K562 (cell line): ENCODE measurements around the gene GGA3. TPM values are rescaled to one million over a fixed set of nuclear protein-coding genes. Genes with fewer than 3 reads are reported as not detected.

Experiments
- ATAC-seq: fragments of 200-7000 bp; cut with Tn5 transposase; 3 replicates; pipeline ENCODE4 v1.9.1; 2020; ENCODE audit warnings: moderate library complexity
- BruUV-seq: library from RNA; stranded (reverse); fragments of 400-500 nt; replicated peaks from 2 replicates; lab custom pipeline; 2021; lab: Mats Ljungman, UMichigan
- CTCF ChIA-PET: fragments of 300-600 bp; formaldehyde crosslinking; extraction: SDS; loops from one replicate; lab custom pipeline; 2021; ENCODE audit warnings: low intra/inter-chr PET ratio; lab: Yijun Ruan, JAX
- POLR2A ChIA-PET: fragments of 300-600, 350-650 bp; sonication (Branson Sonifier 250); formaldehyde crosslinking; extraction: SDS; loops from one replicate; lab custom pipeline; 2021; ENCODE audit warnings: antibody characterized with exemption, inconsistent platforms; lab: Yijun Ruan, JAX
- DNase-seq, 4 experiments: peaks; one replicate each; pipeline versions ENCODE4 v3.0.0 to v3.0.0-alpha.2; 2011 to 2018; ENCODE audit warnings: low spot score in 3 of 4, mixed read lengths in 3 of 4; ENCODE audit errors: extremely low read depth in 1 of 4
- FAIRE-seq: peaks from 2 replicates; lab custom pipeline; 2011; peaks lifted over from hg19 to GRCh38; lab: Jason Lieb, UNC
- H2AFZ ChIP-seq: 2 replicates; pipeline ENCODE4 v1.6.0; 2011; ENCODE audit warnings: low read depth, low read length, control low read depth, inconsistent platforms
- H3K27ac ChIP-seq: fragments of 200-600 bp; 3 replicates; pipeline ENCODE4 v1.8.0; 2011; ENCODE audit warnings: low read depth, mild to moderate bottlenecking, control low read depth, inconsistent platforms, low read length, moderate library complexity, mixed read lengths; ENCODE audit errors: extremely low read depth
- H3K27me3 ChIP-seq, 2 experiments: fragments of 300-600 bp in 1 of 2; 2 replicates in 1 of 2; 3 replicates in 1 of 2; pipeline versions ENCODE4 v1.6.0 to v1.8.0; 2011; ENCODE audit warnings: inconsistent platforms in 2 of 2, low read length in 2 of 2, mild to moderate bottlenecking in 1 of 2, mixed read lengths in 1 of 2, moderate library complexity in 1 of 2; ENCODE audit not compliant: control insufficient read depth in 2 of 2, insufficient read depth in 2 of 2
- H3K36me3 ChIP-seq: fragments of 300-600 bp; 3 replicates; pipeline ENCODE4 v1.8.0; 2011; ENCODE audit warnings: mild to moderate bottlenecking, low read length, inconsistent platforms; ENCODE audit not compliant: control insufficient read depth, insufficient read depth
- H3K4me1 ChIP-seq, 2 experiments: fragments of 200-600 bp in 1 of 2; replicated peaks in 1 of 2; 2 replicates in 1 of 2; 3 replicates in 1 of 2; pipeline versions ENCODE4 v1.5.1 to v1.8.0; 2011; ENCODE audit warnings: inconsistent platforms in 2 of 2, low read length in 2 of 2, mild to moderate bottlenecking in 1 of 2, mixed read lengths in 1 of 2, moderate library complexity in 1 of 2; ENCODE audit not compliant: control insufficient read depth in 2 of 2, insufficient read depth in 2 of 2
- H3K4me2 ChIP-seq: 2 replicates; pipeline ENCODE4 v1.6.1; 2011; ENCODE audit warnings: low read length, control low read depth, inconsistent platforms, mixed read lengths; ENCODE audit not compliant: insufficient read depth
- H3K4me3 ChIP-seq: fragments of 200-600 bp; sonication (generic), shearing (Covaris generic); 2 replicates; pipeline ENCODE4 v1.5.1; 2016; ENCODE audit warnings: control low read depth, inconsistent platforms
- H3K79me2 ChIP-seq: fragments of 200-600 bp; 3 replicates; pipeline ENCODE4 v1.8.0; 2011; ENCODE audit warnings: low read length, inconsistent platforms; ENCODE audit not compliant: control insufficient read depth, insufficient read depth
- H3K9ac ChIP-seq, 2 experiments: 2 replicates each; pipeline versions ENCODE4 v1.6.0 to v1.6.1; 2011; ENCODE audit warnings: low read depth in 2 of 2, low read length in 2 of 2, control low read depth in 1 of 2, inconsistent platforms in 1 of 2, mild to moderate bottlenecking in 1 of 2, mixed read lengths in 1 of 2; ENCODE audit not compliant: insufficient read depth in 1 of 2
- H3K9me1 ChIP-seq: one replicate; pipeline ENCODE4 v1.6.0; 2011; ENCODE audit warnings: inconsistent platforms, mild to moderate bottlenecking, low read length, moderate library complexity; ENCODE audit not compliant: control insufficient read depth, insufficient read depth
- H3K9me3 ChIP-seq: replicated peaks from 2 replicates; pipeline ENCODE4 v1.5.1; 2011; ENCODE audit warnings: low read depth, low read length, inconsistent platforms; ENCODE audit not compliant: control insufficient read depth, insufficient read depth
- H4K20me1 ChIP-seq: replicated peaks from 2 replicates; pipeline ENCODE4 v1.6.1; 2011; ENCODE audit warnings: low read length, inconsistent platforms, mixed read lengths; ENCODE audit not compliant: control insufficient read depth, insufficient read depth
- ATF7 ChIP-seq: fragments of 450-650 bp; IDR thresholded peaks from 2 replicates; pipeline ENCODE4 v1.7.1; 2014; ENCODE audit warnings: mild to moderate bottlenecking, moderate library complexity
- C11orf30 ChIP-seq: fragments of 450-650 bp; IDR thresholded peaks from 2 replicates; pipeline ENCODE4 v1.6.1; 2016; ENCODE audit warnings: low read depth, mild to moderate bottlenecking
- NR2C2 ChIP-seq, 2 experiments: fragments of 200-800 bp in 1 of 2; sonication (Bioruptor generic) in 1 of 2; sonication (generic) in 1 of 2; formaldehyde crosslinking in 1 of 2; IDR thresholded peaks; 2 replicates each; pipeline versions ENCODE4 v1.6.1 to v1.8.0; 2016 to 2022; ENCODE audit warnings: mild to moderate bottlenecking in 1 of 2, missing compliant biosample characterization in 1 of 2, missing genetic modification characterization in 1 of 2, missing genetic modification reagents in 1 of 2
- NR3C1 ChIP-seq: sonication (generic); formaldehyde crosslinking; IDR thresholded peaks from 2 replicates; pipeline ENCODE4 v1.8.1; 2022; ENCODE audit warnings: missing genetic modification reagents
- PRPF4 ChIP-seq: fragments of 200-400 bp; formaldehyde crosslinking; IDR thresholded peaks from one replicate; pipeline ENCODE4 v1.6.1; 2017; ENCODE audit warnings: low read length, low read depth, mild to moderate bottlenecking; ENCODE audit not compliant: insufficient read depth, poor library complexity, severe bottlenecking
- SRSF3 ChIP-seq: fragments of 200-400 bp; formaldehyde crosslinking; IDR thresholded peaks from 2 replicates; pipeline ENCODE4 v1.6.1; 2016; ENCODE audit warnings: mild to moderate bottlenecking, low read length, moderate library complexity; ENCODE audit not compliant: insufficient read depth
- THRA ChIP-seq: fragments of 450-650 bp; IDR thresholded peaks from 2 replicates; pipeline ENCODE4 v1.6.1; 2017; ENCODE audit warnings: mild to moderate bottlenecking, moderate library complexity
- ZBTB11 ChIP-seq, 3 experiments: fragments of 200-800 bp in 1 of 3; fragments of 250-450 bp in 1 of 3; fragments of 450-650 bp in 1 of 3; sonication (Bioruptor Pico) in 1 of 3; sonication (Bioruptor generic) in 1 of 3; formaldehyde crosslinking in 1 of 3; IDR thresholded peaks; 2 replicates each; pipeline versions ENCODE4 v1.6.1 to v1.8.0; 2016 to 2022; ENCODE audit warnings: mild to moderate bottlenecking in 2 of 3, missing genetic modification characterization in 2 of 3, missing compliant biosample characterization in 1 of 3, moderate library complexity in 1 of 3
- ZNF134 ChIP-seq: fragments of 250-450 bp; sonication (Bioruptor Pico); conservative IDR thresholded peaks from 2 replicates; pipeline ENCODE4 v1.4.0; 2020
- ZNF561 ChIP-seq: fragments of 450-650 bp; formaldehyde crosslinking; conservative IDR thresholded peaks from 2 replicates; pipeline ENCODE4 v1.4.0; 2020; ENCODE audit warnings: mild to moderate bottlenecking, moderate library complexity
- WGBS: fragments of 100-300 bp; shearing (Covaris generic); methylation state at CpG from one replicate; pipeline ENCODE4 v1.1.6; 2016; ENCODE audit warnings: low coverage, mixed read lengths; ENCODE audit not compliant: insufficient coverage; ENCODE audit errors: missing lambda C conversion rate; 5-methylcytosine and 5-hydroxymethylcytosine counted together
- in situ Hi-C: fragments of 300-500 bp; cut with MboI; formaldehyde crosslinking; loops from 4 replicates; pipeline ENCODE4 v1.15.0; 2018; ENCODE audit warnings: inconsistent platforms, mixed read lengths
- intact Hi-C: fragments of 100-400 bp; cut with micrococcal nuclease; formaldehyde crosslinking; loops from 2 replicates; pipeline ENCODE4 v1.14.2; 2022
- polyA plus RNA-seq, 8 experiments: library from polyadenylated mRNA; depleted of rRNA in 4 of 8; stranded (reverse) in 5 of 8; unstranded in 3 of 8; fragments of >200 nt; fragmentation: Nextera tagmentation in 2 of 8; fragmentation: Illumina TruSeq in 1 of 8; extraction: Ambion mirVana in 2 of 8; extraction: Trizol in 1 of 8; gene quantifications; 2 replicates each; pipeline versions ENCODE4 v1.2.1 to v1.2.3, GENCODE V29; 2011 to 2014; ENCODE audit warnings: inconsistent platforms in 1 of 8, missing spikeins in 1 of 8
- total RNA-seq, 7 experiments: library from RNA; depleted of rRNA in 6 of 7; stranded (reverse); fragments of >200 nt in 6 of 7; fragmentation: Illumina TruSeq in 2 of 7; extraction: Trizol in 2 of 7; gene quantifications; 2 replicates each; pipeline versions ENCODE4 v1.2.1 to v1.2.3, GENCODE V29; 2011 to 2021; ENCODE audit warnings: low replicate concordance in 1 of 7

The GGA3 gene
- total and polyA plus RNA-seq, 9 of the 15 experiments (the other 6 are each of a cell fraction or from before 2014, with no cell fraction given) = 5.7 to 64.9 (median 25.4) TPM

GRCh38 chr17:75240394-75241142 is 20.8 kb downstream of the GGA3 start (continued):
- no peak for TF ChIP-seq ZNF134 (CRISPR knock-in tag)
- TF ChIP-seq, all 486 proteins: peak for 96

GRCh38 chr17:75239778-75240393 is 21.5 kb downstream of the GGA3 start:
- Histone ChIP-seq H3K27ac (peak overlapping the region; percentile 23; the same call in 2 of the 3 replicates), H2AFZ (no peak overlapping the region), H3K9ac (no peak overlapping the region), H3K27me3 (no peaks in the 10 kb centered on the region), H3K9me1 (no peaks in the 10 kb centered on the region), H4K20me1 (peaks cover 25% of the 10 kb centered on the region), H3K4me3 (no peak overlapping the region), H3K4me1 (peaks cover 15 to 36% of the 10 kb centered on the region in 2 experiments), H3K9me3 (no peaks in the 10 kb centered on the region), H3K79me2 (no peaks in the 10 kb centered on the region), H3K36me3 (peaks cover 98% of the 10 kb centered on the region), H3K4me2 (no peak overlapping the region)
- WGBS = 96% methylated on average over 18 of the region's 23 CpGs
- ChIA-PET CTCF (interaction anchor here (0.9 to 3.1 kb wide), 7 partner anchors 21 to 508 kb away, joined by 3 to 20 read pairs (median 4); partner anchors contain the start of genes GGA3, MIF4GD and MRPS7), POLR2A (interaction anchor here (0.6 to 3.1 kb wide), 25 partner anchors 10 to 321 kb away, joined by 3 to 38 read pairs (median 4); partner anchors contain the start of genes ARMC7, GGA3, GRB2 and MIF4GD)
- in situ Hi-C loops (no loop called here), intact Hi-C loops (loop anchor here (2.0 to 5.0 kb wide), 2 partner anchors 21 to 128 kb away; partner anchors contain the start of genes GGA3 and MRPS7)
- DNase-seq (no peak), FAIRE-seq (no peak), ATAC-seq (no peak)
- BruUV-seq = no TSS peak
- TF ChIP-seq ATF7 = no peak
- TF ChIP-seq SRSF3 = no peak
- TF ChIP-seq PRPF4 = no peak
- TF ChIP-seq NR2C2 (CRISPR knock-in tag; IDR thresholded peaks at IDR 0.05) = no peak
- TF ChIP-seq NR2C2 (tag; IDR thresholded peaks at IDR 0.05) = 0 out of 2 replicates have a peak, but pooled peaks have one; percentile 26
- no peak for TF ChIP-seq NR3C1
- no peak for TF ChIP-seq C11orf30
- TF ChIP-seq ZBTB11 (CRISPR knock-in tag; IDR thresholded peaks at IDR 0.05) = no peak
- 0 out of 2 replicates have a peak, but pooled peaks have one; percentile 9 for TF ChIP-seq ZNF561 (CRISPR knock-in tag)
- no peak for TF ChIP-seq THRA
